AG04449 (cell line): ENCODE results near the gene TRIM36.

Experiments
- CTCF ChIA-PET: fragments of 350-600 bp; formaldehyde crosslinking; extraction: SDS; loops from one replicate; lab custom pipeline; 2021; ENCODE audit warnings: antibody characterized with exemption; lab: Yijun Ruan, JAX
- POLR2A ChIA-PET: fragments of 400-600, 350-600 bp; formaldehyde crosslinking; extraction: SDS; loops from one replicate; lab custom pipeline; 2020; ENCODE audit warnings: antibody characterized with exemption, inconsistent platforms; lab: Yijun Ruan, JAX
- DNase-seq: peaks from one replicate; pipeline ENCODE4 v3.0.0-alpha.2; 2010; ENCODE audit warnings: low read depth, low spot score
- H3K4me3 ChIP-seq: 2 replicates; pipeline ENCODE4 v1.5.1; 2011; ENCODE audit warnings: low read depth, mild to moderate bottlenecking, control low read depth, low read length
- TF ChIP-seq, protein P1 (sequence below): IDR thresholded peaks from one replicate; pipeline ENCODE4 v1.5.1; 2011; ENCODE audit warnings: mild to moderate bottlenecking, moderate library complexity, low read length, control low read depth, inconsistent platforms; ENCODE audit not compliant: insufficient read depth; ENCODE audit errors: missing control alignments

Gene TRIM36

DNA sequence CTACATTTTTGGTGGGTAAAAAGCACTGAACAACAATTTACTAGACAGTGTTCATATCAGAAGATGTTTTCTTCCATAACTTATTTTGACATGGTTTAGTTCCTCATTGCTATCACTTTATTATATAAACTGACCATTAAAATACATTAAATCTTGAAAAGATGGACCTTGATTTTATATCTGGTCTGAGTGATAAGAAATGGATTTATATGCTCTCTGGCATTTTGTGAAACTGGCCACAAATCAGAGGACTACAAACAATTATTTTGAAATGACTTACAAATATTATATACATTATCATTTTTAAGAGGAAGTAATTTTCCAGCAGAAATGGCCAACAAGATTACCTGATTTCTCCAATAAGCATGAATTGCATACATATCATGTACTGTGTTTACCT is 23.6 kb upstream of the TRIM36 start:
- ChIA-PET POLR2A (no interaction called here), CTCF (no interaction called here)
- TF ChIP-seq, protein P1, sequence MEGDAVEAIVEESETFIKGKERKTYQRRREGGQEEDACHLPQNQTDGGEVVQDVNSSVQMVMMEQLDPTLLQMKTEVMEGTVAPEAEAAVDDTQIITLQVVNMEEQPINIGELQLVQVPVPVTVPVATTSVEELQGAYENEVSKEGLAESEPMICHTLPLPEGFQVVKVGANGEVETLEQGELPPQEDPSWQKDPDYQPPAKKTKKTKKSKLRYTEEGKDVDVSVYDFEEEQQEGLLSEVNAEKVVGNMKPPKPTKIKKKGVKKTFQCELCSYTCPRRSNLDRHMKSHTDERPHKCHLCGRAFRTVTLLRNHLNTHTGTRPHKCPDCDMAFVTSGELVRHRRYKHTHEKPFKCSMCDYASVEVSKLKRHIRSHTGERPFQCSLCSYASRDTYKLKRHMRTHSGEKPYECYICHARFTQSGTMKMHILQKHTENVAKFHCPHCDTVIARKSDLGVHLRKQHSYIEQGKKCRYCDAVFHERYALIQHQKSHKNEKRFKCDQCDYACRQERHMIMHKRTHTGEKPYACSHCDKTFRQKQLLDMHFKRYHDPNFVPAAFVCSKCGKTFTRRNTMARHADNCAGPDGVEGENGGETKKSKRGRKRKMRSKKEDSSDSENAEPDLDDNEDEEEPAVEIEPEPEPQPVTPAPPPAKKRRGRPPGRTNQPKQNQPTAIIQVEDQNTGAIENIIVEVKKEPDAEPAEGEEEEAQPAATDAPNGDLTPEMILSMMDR, result no peak
- no peak overlapping the region for H3K4me3 ChIP-seq
- DNase-seq, result no peak

GRCh38 chr5:115192098-115192497 is 22.4 kb upstream of the TRIM36 start:
- POLR2A ChIA-PET, result no interaction called here
- TF ChIP-seq, protein P1, result no peak
- no peak overlapping the region for H3K4me3 ChIP-seq
- CTCF ChIA-PET, result interaction anchor here (1.1 kb wide), 1 partner anchor 94 kb away, joined by 4 read pairs; no protein-coding TSS in a partner anchor
- no peak for DNase-seq

DNA sequence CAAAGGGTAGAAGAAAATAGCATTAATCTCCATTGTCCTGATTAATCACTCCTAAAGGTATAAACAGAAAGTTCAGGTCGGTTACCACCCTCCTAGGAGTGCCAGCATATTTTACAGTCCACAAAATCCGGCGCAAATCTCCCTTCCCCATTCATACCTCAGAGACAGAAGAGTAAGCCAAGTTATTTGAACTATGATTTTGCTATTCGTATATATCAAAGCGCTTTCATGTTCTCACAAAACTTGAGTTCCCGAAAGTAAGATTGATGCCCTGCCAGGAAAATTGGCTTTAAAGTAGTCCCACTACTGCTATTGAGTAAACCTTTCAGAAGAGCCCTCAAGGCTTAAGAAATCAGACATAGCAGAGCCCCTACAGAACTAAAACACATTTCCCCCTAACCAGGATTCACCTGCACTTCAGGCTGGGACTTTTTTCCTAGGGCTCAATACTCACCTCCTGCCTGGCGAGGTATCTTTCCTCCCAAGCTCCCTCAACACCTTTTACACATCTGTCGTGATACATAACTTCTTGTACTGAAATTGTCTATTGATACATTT is 21.8 kb upstream of the TRIM36 start:
- DNase-seq, result no peak
- H3K4me3 ChIP-seq, result no peak overlapping the region
- POLR2A ChIA-PET, result no interaction called here
- TF ChIP-seq, protein P1, result no peak
- CTCF ChIA-PET, result no interaction called here

DNA sequence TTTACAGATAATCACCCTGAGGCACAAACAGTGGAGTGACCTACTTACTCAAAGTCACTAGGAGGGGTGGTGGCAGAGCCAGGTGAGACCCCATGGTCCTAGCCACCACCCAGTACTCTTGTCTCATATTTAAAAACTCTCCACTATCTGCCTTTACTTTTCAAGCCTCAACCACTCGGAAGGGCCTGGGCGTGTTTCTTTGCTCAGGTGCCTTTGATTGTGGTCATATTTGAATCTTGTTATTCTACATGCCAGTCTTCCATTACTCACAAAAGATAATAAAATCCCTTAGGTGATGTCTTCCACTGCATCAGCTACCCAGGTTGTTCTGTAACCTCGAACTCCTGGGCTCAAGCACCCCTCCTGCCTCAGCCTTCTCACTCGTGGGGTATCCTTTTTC is 20.7 kb upstream of the TRIM36 start:
- ChIA-PET POLR2A (no interaction called here), CTCF (no interaction called here)
- TF ChIP-seq, protein P1, result no peak
- no peak overlapping the region for H3K4me3 ChIP-seq
- no peak for DNase-seq

DNA sequence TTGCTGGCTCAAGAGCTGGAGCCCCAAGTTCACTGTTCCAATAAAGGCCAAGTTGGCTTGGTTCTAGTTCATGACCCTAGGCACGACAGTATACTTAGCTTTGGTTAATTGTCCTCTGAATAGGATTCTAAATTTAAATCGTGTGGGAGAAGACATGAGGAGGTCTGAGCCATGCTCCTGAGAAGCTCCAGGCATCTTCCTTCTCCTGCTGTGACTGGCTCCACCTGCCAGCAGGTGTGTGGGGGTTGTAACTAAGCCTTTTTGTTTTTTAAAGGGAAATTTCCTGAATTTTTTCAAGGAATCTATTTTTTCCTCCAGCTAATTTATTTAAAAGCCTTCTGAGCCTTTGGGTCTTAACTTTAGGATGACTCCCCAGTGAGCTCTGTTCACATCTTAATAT is 20.2 kb upstream of the TRIM36 start:
- TF ChIP-seq, protein P1, result no peak
- no peak for DNase-seq
- no peak overlapping the region for H3K4me3 ChIP-seq
- ChIA-PET CTCF (no interaction called here), POLR2A (no interaction called here)

- no peak for DNase-seq
- TF ChIP-seq, protein P1, result no peak
- ChIA-PET CTCF (no interaction called here), POLR2A (no interaction called here)
- H3K4me3 ChIP-seq, result no peak overlapping the region
Observed at GRCh38 chr5:115186794-115187193, 17.1 kb upstream of the TRIM36 start.
